ENCODE data around the gene PRKAB1.

Gene PRKAB1

GRCh38 chr12:119664642-119665041 is 3.3 kb upstream of the PRKAB1 start:
- DNase-seq, result no peak

- DNase-seq, result peak; percentile 98
Measured at GRCh38 chr12:119665164-119665929, 2.6 kb upstream of the PRKAB1 start.

- DNase-seq, result peak; percentile 74
Measured at GRCh38 chr12:119666226-119666795, 1.6 kb upstream of the PRKAB1 start.

DNA sequence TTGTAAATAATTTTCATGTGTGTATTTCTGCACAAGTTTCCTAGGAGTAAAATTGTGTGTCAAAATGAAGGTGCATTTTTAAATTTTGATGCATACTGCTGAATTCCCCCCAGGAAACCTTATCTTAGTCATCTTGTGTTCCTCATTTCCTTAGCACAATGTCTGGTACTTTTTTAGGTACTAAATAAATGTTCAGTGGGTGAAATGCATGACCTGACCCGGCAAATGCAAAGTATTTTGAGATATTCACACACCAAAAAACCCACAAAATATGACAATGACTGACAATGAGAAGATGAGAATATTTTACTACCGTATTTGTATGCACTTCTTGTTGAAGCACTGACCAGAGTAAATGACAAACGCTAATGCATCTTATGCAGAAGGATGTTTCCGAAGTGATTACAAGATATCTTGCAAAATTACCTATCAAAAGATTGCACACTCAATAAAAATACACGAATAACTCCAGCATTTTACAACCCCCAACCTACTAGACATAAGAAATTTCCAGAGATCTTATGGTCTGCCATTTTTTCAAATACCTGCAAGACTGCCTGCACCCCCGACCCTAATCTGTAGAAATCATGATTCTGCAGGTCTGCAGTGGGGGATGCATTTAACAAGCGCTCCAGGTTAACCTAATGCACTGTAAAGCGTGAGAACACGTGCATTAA is 895 bp upstream of the PRKAB1 start:
- DNase-seq, result no peak

DNA sequence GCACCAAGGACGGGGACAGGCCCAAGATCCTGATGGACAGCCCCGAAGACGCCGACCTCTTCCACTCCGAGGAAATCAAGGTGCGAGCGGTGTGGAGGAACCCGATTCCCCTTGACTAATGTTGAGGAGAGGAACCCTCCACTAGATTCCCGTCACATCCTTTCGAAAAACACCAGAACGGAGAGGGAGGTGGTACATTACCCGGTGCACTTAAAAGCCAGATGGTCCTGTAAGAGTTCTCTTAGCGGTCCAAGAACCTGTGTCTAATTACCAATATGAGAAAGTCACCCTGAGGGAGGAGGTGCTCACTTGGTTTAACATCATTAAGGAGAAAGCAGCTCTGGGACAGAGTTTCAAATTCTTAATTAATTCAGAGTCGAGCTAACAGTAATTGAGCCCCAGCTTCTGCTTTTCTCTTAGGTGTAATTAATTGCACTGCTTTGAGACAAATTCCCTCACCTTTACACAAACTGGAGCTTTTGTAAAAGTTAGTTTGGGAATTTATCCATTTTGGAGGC is 450 bp downstream of the PRKAB1 start:
- DNase-seq, result no peak

DNA sequence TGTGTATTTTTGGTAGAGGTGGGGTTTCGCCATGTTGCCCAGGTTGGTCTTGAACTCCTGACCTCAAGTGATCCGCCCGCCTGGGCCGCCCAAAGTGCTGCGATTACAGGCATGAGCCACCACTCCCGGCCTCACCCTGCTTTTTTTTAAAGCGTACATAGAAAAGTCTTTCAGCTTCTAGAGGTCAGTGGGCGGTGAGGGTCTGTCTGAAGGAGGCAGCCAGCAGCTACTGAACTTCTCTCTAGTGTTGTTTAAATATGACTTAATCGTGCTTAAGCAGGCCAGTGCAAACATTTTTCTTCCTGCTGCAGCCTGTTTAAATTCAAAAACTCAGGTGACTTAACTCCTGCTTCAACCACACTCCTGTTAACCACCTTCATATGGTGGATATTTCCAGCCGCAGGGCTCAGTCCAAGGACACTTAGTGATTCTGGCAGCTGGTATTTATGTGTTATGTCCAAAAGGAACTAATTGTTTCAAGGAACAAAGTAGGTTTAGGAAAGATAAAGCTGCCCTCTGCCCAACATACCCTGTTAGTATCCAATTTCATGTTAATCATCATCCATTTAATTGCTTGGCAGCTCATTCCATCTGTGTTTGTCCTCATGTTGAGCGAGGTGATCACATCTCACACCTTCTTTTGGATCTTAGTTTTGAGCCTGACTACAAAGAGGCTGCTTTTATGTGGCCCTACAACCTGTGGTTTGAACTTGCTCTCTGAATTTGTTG is 2.0 kb downstream of the PRKAB1 start:
- no peak for DNase-seq

DNA sequence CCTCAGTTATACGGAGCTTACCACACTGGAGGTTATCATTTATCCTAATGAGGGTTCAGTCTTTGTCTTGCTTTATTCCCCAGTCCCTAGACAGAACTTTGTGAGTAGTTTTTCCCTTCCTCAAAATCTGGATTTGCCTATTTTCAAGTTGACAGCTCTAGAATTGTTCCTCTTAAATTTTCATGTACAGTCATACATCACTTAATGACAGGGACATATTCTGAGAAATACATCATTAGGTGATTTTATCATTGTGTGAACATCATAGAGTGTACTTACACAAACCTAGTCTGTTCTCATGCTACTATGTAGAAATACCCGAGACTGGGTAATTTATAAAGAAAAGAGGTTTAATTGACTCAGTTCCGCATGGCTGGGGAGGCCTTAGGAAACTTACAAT is 3.1 kb downstream of the PRKAB1 start:
- no peak for DNase-seq

DNA sequence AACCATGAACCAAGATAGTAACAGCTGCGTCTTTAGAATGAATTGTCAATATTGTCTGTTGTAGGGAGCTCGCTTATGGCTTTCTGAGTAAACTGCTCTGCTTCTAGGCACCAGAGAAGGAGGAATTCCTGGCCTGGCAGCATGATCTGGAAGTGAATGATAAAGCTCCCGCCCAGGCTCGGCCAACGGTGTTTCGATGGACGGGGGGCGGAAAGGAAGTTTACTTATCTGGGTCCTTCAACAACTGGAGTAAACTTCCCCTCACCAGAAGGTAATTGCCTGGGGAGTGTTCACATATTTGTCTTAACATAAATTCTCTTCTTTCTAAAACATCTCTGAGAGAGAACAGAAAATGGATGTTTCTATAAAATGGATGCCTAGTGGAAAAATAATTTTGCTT is 4.3 kb downstream of the PRKAB1 start:
- DNase-seq, result peak; percentile 80

GRCh38 chr12:119673634-119674033 is 5.7 kb downstream of the PRKAB1 start:
- DNase-seq, result no peak

- DNase-seq, result no peak
Measured at GRCh38 chr12:119674560-119674959, 6.6 kb downstream of the PRKAB1 start.

DNA sequence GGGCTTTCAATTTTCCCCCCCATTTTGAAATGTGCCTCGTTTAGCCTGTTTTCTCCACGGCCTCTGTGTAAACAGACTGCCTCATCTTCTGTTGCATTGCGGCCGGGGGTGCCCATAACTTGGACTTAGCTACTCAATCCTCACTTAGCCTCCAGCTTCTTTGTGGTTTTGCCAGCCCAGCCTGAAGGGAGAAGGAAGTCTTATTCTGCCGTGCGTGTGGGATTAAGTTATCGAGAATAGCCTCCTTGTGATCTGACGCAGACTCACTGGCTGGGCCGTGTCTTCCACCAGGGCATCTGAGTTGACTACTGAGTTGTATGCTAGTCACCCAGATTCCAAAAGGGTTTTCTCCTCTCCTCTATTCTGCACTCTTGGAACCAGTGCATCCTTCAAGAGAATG is 8.1 kb downstream of the PRKAB1 start:
- no peak for DNase-seq

DNA sequence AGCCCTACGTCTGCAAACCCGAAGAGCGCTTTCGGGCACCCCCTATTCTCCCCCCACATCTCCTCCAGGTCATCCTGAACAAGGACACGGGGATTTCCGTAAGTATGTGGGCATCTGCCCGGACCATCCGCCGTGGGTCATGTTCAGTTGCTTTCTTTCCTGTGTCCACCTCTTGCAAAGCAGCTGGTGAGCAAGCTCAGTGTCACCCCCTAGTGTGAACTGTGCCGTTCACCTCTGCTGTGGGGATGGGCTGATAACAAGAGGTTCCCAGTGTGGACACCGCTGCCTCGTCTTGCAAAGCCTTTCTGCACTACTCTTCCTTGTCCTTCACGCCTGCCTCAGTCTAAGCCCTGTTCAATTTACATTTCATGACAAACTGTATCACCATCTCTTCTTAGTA is 8.6 kb downstream of the PRKAB1 start:
- DNase-seq, result no peak

- no peak for DNase-seq
Measured at GRCh38 chr12:119678459-119678858, 10.5 kb downstream of the PRKAB1 start.

- DNase-seq, result no peak
Measured at GRCh38 chr12:119679081-119679480, 11.1 kb downstream of the PRKAB1 start.

DNA sequence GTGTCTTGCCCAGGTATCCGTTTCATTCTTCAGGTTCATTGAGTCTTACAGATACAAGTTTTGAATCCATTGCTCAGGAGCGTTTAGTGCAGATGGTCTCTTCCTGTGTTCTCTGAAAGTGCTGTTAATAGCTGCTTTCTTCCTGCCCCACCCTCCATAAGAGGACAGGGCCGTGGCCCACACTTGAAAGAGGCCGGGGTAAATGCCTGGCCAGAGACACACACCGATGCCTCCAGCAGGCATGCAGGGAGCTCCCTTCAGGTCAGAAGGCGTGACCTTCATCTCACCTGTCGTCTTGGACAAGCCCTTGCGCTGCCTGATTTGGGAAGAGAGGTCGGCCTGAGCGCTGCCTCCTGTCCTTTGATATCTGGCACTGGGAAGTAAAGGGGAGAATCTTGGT is 11.6 kb downstream of the PRKAB1 start:
- DNase-seq, result no peak

GRCh38 chr12:119681111-119681510 is 13.2 kb downstream of the PRKAB1 start:
- no peak for DNase-seq

GRCh38 chr12:119681728-119682638 is 14.1 kb downstream of the PRKAB1 start:
- no peak for DNase-seq

GRCh38 chr12:119682639-119683252 is 14.8 kb downstream of the PRKAB1 start:
- peak; percentile 82 for DNase-seq

- no peak for DNase-seq
Measured at GRCh38 chr12:119683413-119683812, 15.5 kb downstream of the PRKAB1 start.

DNA sequence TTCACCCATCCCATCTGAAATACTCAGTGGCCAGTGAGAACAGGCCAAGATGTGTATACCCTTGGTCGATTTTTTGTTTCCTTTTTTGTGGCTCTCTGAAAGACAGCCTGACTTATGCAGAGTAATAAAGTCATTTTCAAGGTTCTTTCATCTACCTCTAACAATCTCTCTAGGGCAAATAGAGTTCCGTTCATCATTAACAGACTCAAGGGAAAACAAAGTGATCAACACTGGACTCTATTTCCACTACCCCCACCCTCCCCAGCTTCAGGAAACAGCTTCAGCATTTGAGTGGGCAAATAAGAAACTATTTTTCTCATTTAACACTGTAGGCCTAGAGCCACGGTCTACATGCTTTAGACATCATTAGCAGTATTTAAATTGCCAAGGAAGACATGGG is 15.9 kb downstream of the PRKAB1 start:
- DNase-seq, result no peak

DNA sequence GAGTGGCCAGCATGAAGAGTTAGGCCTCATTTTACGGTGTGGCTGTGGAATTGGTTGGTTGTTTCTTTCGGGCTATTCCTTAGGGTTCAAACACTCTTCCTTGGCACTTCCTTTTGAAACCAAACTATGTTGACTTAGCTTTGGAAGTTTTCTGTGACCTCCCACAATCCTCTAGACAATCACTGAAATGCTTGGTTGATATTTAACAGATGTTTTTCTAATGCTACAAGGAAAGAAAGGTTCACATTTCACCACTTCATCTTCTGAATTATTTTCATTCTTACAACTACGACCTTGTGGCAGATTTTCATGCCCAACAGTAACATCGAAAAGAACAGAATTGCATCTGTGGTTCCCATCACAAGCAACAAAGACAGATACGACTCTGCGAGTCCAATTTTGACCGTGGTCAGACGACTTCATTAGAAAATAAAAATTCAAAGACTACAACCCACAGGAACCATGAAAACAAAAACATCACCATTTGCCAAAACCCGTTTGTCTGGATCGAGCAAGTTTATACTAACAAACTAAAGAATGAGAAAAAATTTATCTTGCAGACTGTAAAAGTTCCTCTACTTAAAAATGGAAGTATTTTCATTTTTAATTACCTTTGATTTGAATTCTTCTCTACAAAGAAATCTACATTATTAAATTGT is 16.9 kb downstream of the PRKAB1 start:
- no peak for DNase-seq
